ENCODE results near the gene ASTN2. TPM values are rescaled to one million over a fixed set of nuclear protein-coding genes. Genes with fewer than 3 reads are reported as not detected.

The ASTN2 gene
- total RNA-seq, 2 experiments from 2014 or later, result 1.7 to 4.2 TPM

DNA sequence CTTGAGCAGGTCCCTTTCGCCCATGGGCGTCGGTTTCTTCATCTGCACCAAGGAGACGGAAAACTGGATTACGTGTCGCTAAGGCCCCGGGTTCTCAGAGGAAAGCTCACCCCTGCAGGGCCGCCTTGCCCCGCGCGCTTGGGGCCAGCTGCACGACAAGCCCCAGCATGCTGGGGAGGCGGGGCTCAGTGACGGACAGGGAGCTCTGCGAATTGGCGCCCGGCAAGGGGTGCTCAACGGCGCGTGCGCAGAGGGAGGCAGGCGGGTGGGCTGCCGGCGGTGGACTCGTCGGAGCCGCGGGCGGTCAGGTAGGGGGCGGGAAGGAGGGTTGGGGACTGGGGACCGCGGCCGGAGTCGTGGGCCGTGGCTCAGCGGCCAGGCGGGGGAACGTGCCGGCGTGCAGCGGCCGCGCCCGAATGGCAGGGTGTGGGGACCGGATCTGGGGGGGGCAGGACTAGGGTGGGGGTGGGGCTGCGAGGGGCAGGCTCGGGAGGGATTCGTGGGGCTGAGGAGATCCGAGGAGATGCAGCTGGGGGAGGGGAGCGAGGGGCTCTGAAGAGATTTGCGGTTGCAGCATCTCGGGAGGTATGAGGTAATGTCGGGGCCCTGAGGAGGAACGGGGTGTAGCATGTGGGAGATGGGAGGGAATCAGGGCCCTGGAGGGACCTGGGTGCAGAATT is 727.6 kb downstream of the ASTN2 start, which contains the start of gene TRIM32:
Gene TRIM32 (plus strand): TSS at position 232 of the 680 bp plus-strand sequence. CDS start 10,438 bp downstream, outside the sequence.
- POLR2A ChIA-PET, result interaction anchor here (0.5 to 2.3 kb wide), 10 partner anchors 10 to 1844 kb away, joined by 3 to 19 read pairs (median 3); no protein-coding TSS in a partner anchor
- Histone ChIP-seq H3K36me3 (ENCODE audit: insufficient read depth, low read length) (no peaks in the 10 kb centered on the region), H4K20me1 (ENCODE audit: insufficient read depth, low read length) (no peaks in the 10 kb centered on the region), H2AFZ (ENCODE audit: low read length) (peak within 1 kb of the TSS; percentile 98), H3K79me2 (ENCODE audit: insufficient read depth, low read depth, low read length) (peaks cover 7% of the 10 kb centered on the region; the same call in 1 of the 2 replicates), H3K4me1 (ENCODE audit: insufficient read depth, low read length, poor library complexity, severe bottlenecking) (peaks cover 24% of the 10 kb centered on the region), H3K9me2 (ENCODE audit: insufficient read depth, low read length) (no peaks in the 10 kb centered on the region), H3K9me3 (ENCODE audit: low read length) (peaks cover 11% of the 10 kb centered on the region), H3K27ac (ENCODE audit: low read depth, low read length, poor library complexity, severe bottlenecking) (no peak within 1 kb of the TSS), H3K4me3 (ENCODE audit: low read depth, low read length, poor library complexity, severe bottlenecking) (peak within 1 kb of the TSS; percentile 81), H3K4me2 (ENCODE audit: low read length) (peak within 1 kb of the TSS; percentile 99)
- TF ChIP-seq EZH2phosphoT487 (IDR thresholded peaks at IDR 0.05; ENCODE audit: borderline replicate concordance, low read depth, low read length), result no peak
- TF ChIP-seq, protein P1, sequence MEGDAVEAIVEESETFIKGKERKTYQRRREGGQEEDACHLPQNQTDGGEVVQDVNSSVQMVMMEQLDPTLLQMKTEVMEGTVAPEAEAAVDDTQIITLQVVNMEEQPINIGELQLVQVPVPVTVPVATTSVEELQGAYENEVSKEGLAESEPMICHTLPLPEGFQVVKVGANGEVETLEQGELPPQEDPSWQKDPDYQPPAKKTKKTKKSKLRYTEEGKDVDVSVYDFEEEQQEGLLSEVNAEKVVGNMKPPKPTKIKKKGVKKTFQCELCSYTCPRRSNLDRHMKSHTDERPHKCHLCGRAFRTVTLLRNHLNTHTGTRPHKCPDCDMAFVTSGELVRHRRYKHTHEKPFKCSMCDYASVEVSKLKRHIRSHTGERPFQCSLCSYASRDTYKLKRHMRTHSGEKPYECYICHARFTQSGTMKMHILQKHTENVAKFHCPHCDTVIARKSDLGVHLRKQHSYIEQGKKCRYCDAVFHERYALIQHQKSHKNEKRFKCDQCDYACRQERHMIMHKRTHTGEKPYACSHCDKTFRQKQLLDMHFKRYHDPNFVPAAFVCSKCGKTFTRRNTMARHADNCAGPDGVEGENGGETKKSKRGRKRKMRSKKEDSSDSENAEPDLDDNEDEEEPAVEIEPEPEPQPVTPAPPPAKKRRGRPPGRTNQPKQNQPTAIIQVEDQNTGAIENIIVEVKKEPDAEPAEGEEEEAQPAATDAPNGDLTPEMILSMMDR (conservative IDR thresholded peaks at IDR 0.05; ENCODE audit: low read length), result no peak
- no TSS peak for BruUV-seq (replicated peaks)
- peak; percentile 91 for DNase-seq (ENCODE audit: low spot score)
- intact Hi-C loops (cut with micrococcal nuclease; ENCODE audit: unreplicated experiment), result no loop called here
- CTCF ChIA-PET (ENCODE audit: unreplicated experiment), result interaction anchor here (0.7 kb wide), 1 partner anchor 46 kb away, joined by 9 read pairs; no protein-coding TSS in a partner anchor

DNA sequence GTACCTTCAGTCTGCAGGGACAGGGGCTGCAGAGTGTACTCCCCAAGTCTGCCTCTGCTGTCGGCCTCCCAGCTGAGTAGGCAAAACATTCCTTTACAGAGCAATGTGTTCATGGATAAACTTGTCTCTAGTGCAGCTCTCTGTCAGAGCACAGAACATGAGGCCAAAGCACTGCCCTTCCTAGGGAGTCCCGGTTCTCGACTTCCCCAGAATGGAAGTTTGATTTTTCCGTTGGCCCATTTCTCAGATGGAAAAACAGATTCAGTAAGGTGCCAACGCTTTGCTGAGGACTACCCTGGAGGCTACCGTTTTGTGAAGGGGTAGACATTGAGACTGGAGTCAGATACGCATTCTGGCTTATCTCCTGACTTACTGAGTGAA is 728.2 kb downstream of the ASTN2 start:
- ChIA-PET POLR2A (interaction anchor here (0.5 to 2.3 kb wide), 12 partner anchors 8 to 1844 kb away, joined by 3 to 19 read pairs (median 3); no protein-coding TSS in a partner anchor), CTCF (ENCODE audit: unreplicated experiment) (interaction anchor here (0.7 kb wide), 1 partner anchor 45 kb away, joined by 9 read pairs; no protein-coding TSS in a partner anchor)
- Histone ChIP-seq H3K9me3 (ENCODE audit: low read length) (peaks cover 11% of the 10 kb centered on the region), H3K36me3 (ENCODE audit: insufficient read depth, low read length) (no peaks in the 10 kb centered on the region), H3K27ac (ENCODE audit: low read depth, low read length, poor library complexity, severe bottlenecking) (no peak overlapping the region), H4K20me1 (ENCODE audit: insufficient read depth, low read length) (no peaks in the 10 kb centered on the region), H3K4me2 (ENCODE audit: low read length) (peak overlapping the region; percentile 99), H3K4me3 (ENCODE audit: low read depth, low read length, poor library complexity, severe bottlenecking) (peak overlapping the region; percentile 81), H3K9me2 (ENCODE audit: insufficient read depth, low read length) (no peaks in the 10 kb centered on the region), H2AFZ (ENCODE audit: low read length) (peak overlapping the region; percentile 98), H3K4me1 (ENCODE audit: insufficient read depth, low read length, poor library complexity, severe bottlenecking) (peaks cover 20% of the 10 kb centered on the region), H3K79me2 (ENCODE audit: insufficient read depth, low read depth, low read length) (peaks cover 7% of the 10 kb centered on the region; the same call in 1 of the 2 replicates)
- intact Hi-C loops (cut with micrococcal nuclease; ENCODE audit: unreplicated experiment), result no loop called here
- DNase-seq (ENCODE audit: low spot score), result no peak
- TF ChIP-seq EZH2phosphoT487 (IDR thresholded peaks at IDR 0.05; ENCODE audit: borderline replicate concordance, low read depth, low read length), result no peak
- TF ChIP-seq, protein P1 (conservative IDR thresholded peaks at IDR 0.05; ENCODE audit: low read length), result no peak
- no TSS peak for BruUV-seq (replicated peaks)
